Right lobe of liver (tissue), 4 donors: ENCODE data around the gene CDK17.

ENCODE experiments used
- POLR2A ChIP-seq: fragments of 450-650 bp; IDR thresholded peaks from one replicate; pipeline ENCODE4 v1.6.1; 2017; ENCODE audit warnings: antibody characterized with exemption, mild to moderate bottlenecking
- TF ChIP-seq, protein P1 (sequence below), 4 donors: fragments of 200-600 bp in 3 of 4; fragments of 450-650 bp in 1 of 4; IDR thresholded peaks; one replicate each; pipeline versions ENCODE4 v1.5.1 to v1.8.0; 2016 to 2022; ENCODE audit warnings: antibody characterized with exemption in 4 of 4, mild to moderate bottlenecking in 2 of 4
- donor health status: DM: no; HTN: no; CAD: no.
- donor health status: DM: no; HTN: no; CAD: no.
- donor health status: DM: no; HTN: yes; CAD: no.

DNA sequence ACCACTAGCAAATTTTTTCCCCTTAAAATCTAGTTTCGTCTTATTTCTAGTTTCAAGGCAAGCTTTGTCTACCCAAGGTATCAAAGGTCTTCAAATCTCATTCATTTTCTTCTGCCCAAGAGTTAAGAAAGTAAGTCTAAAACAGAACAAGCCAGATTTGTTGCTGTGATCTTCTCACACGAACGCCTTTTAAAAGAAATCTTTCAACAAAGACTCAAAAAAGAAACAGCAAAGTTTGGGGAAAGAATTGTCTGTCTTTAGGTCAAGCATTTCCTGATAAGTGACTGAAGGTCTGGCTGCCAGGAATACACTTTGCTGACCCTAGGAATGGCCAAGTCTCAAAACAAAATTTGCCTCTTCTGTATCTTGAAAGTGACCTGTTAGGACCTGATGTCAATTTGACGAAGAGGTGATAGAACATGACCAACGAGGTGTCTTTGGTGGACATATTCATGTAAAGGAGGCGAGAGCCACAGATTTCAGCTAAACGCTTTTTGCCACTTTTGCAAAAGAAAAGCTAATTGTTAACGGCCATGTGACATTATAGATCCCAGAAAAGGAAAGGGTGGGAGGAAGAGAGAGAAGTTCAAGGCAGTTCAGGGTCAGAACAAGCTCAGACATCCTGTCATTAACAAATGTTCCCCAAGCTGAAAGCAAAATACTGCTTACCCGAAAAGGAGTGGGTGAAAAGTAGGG is 1.7 kb downstream of the CDK17 start:
- TF ChIP-seq, protein P1, sequence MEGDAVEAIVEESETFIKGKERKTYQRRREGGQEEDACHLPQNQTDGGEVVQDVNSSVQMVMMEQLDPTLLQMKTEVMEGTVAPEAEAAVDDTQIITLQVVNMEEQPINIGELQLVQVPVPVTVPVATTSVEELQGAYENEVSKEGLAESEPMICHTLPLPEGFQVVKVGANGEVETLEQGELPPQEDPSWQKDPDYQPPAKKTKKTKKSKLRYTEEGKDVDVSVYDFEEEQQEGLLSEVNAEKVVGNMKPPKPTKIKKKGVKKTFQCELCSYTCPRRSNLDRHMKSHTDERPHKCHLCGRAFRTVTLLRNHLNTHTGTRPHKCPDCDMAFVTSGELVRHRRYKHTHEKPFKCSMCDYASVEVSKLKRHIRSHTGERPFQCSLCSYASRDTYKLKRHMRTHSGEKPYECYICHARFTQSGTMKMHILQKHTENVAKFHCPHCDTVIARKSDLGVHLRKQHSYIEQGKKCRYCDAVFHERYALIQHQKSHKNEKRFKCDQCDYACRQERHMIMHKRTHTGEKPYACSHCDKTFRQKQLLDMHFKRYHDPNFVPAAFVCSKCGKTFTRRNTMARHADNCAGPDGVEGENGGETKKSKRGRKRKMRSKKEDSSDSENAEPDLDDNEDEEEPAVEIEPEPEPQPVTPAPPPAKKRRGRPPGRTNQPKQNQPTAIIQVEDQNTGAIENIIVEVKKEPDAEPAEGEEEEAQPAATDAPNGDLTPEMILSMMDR (IDR thresholded peaks at IDR 0.05), result no peak
- no peak for TF ChIP-seq POLR2A
